Measurements from ENCODE around the gene KIF20A. TPM values are rescaled to one million over a fixed set of nuclear protein-coding genes. Genes with fewer than 3 reads are reported as not detected.
"Not testable (repeated sequence)": the region's sequence is repeated elsewhere in the genome, so short reads cannot be mapped to it uniquely, and the experiment has no call there.

KIF20A gene
- total RNA-seq, 4 donors from 2014 or later, result 0.50 to 1.1 TPM; not detected in 2

GRCh38 chr5:138186002-138186447, 7.1 kb downstream of the KIF20A start:
- H3K4me1 ChIP-seq, result peaks cover 0 to 5% (median 0%) of the 10 kb centered on the region in 4 donors
- H3K4me3 ChIP-seq, result no peak overlapping the region
- TF ChIP-seq POLR2A (IDR thresholded peaks at IDR 0.05; ENCODE audit: low read depth) (no peak), CTCF (IDR thresholded peaks at IDR 0.05) (no peak), EP300 (IDR thresholded peaks at IDR 0.05) (no peak), POLR2AphosphoS5 (IDR thresholded peaks at IDR 0.05) (no peak)
- peaks cover 41 to 80% (median 66%) of the 10 kb centered on the region in 4 donors for H3K36me3 ChIP-seq
- 70% methylated on average over 2 of the region's 2 CpGs for WGBS
- H3K27me3 ChIP-seq, result no peaks in the 10 kb centered on the region
- intact Hi-C loops (cut with DNase I), result no loop called here
- no peak overlapping the region for H3K27ac ChIP-seq (replicated peaks in 1 of 4)
- DNase-seq (ENCODE audit: extremely low spot score), result no peak
- H3K9me3 ChIP-seq, result no peaks in the 10 kb centered on the region

GRCh38 chr5:138188626-138189025, 9.7 kb downstream of the KIF20A start:
- H3K4me1 ChIP-seq, result peaks cover 0 to 5% (median 0%) of the 10 kb centered on the region in 4 donors
- no peak overlapping the region for H3K4me3 ChIP-seq
- H3K27me3 ChIP-seq, result no peaks in the 10 kb centered on the region
- H3K9me3 ChIP-seq, result no peaks in the 10 kb centered on the region
- peaks cover 57 to 97% (median 90%) of the 10 kb centered on the region in 4 donors for H3K36me3 ChIP-seq
- no peak for DNase-seq (ENCODE audit: extremely low spot score)
- TF ChIP-seq POLR2A (IDR thresholded peaks at IDR 0.05; ENCODE audit: low read depth) (no peak), EP300 (IDR thresholded peaks at IDR 0.05) (no peak), POLR2AphosphoS5 (IDR thresholded peaks at IDR 0.05) (no peak), CTCF (IDR thresholded peaks at IDR 0.05) (no peak)
- intact Hi-C loops (cut with DNase I), result no loop called here
- H3K27ac ChIP-seq (replicated peaks in 1 of 4), result no peak overlapping the region
- WGBS, result 80% methylated on average over 3 of the region's 3 CpGs

GRCh38 chr5:138192826-138193225, 13.9 kb downstream of the KIF20A start:
- intact Hi-C loops (cut with DNase I), result no loop called here
- DNase-seq (ENCODE audit: extremely low spot score), result no peak
- Histone ChIP-seq H3K9me3 (no peaks in the 10 kb centered on the region), H3K4me3 (no peak overlapping the region), H3K27me3 (no peaks in the 10 kb centered on the region), H3K4me1 (peaks cover 0 to 5% (median 0%) of the 10 kb centered on the region in 4 donors), H3K36me3 (peaks cover 47 to 95% (median 89%) of the 10 kb centered on the region in 4 donors), H3K27ac (replicated peaks in 1 of 4) (no peak overlapping the region)
- TF ChIP-seq EP300 (IDR thresholded peaks at IDR 0.05) (no peak), POLR2A (IDR thresholded peaks at IDR 0.05; ENCODE audit: low read depth) (no peak), POLR2AphosphoS5 (IDR thresholded peaks at IDR 0.05) (no peak), CTCF (IDR thresholded peaks at IDR 0.05) (no peak)
- WGBS, result 92% methylated on average over 3 of the region's 3 CpGs

GRCh38 chr5:138193859-138194258, 14.9 kb downstream of the KIF20A start:
- H3K27me3 ChIP-seq; DNase-seq (ENCODE audit: extremely low spot score); intact Hi-C loops (cut with DNase I); H3K9me3 ChIP-seq; H3K4me3 ChIP-seq; H3K27ac ChIP-seq (replicated peaks in 1 of 4); H3K4me1 ChIP-seq: not testable (repeated sequence)
- peaks cover 46 to 95% (median 88%) of the 10 kb centered on the region in 4 donors for H3K36me3 ChIP-seq
- WGBS, result 91% methylated on average over 8 of the region's 8 CpGs

- intact Hi-C loops (cut with DNase I), result loop anchor here (10.0 kb wide), 1 partner anchor 124 kb away; the partner anchor contains the start of genes CDC25C and FAM53C
- 95% methylated on average over 3 of the region's 3 CpGs for WGBS
These were observed 32.1 kb downstream of the KIF20A start for GRCh38 chr5:138210985-138211384.

More at GRCh38 chr5:138210985-138211384, 32.1 kb downstream of the KIF20A start:
- H3K9me3 ChIP-seq, result no peaks in the 10 kb centered on the region
- H3K27ac ChIP-seq (replicated peaks in 1 of 4), result no peak overlapping the region
- H3K4me1 ChIP-seq, result peaks cover 18 to 33% (median 28%) of the 10 kb centered on the region in 4 donors
- TF ChIP-seq CTCF (IDR thresholded peaks at IDR 0.05) (no peak), EP300 (IDR thresholded peaks at IDR 0.05) (no peak), POLR2A (IDR thresholded peaks at IDR 0.05; ENCODE audit: low read depth) (no peak), POLR2AphosphoS5 (IDR thresholded peaks at IDR 0.05) (no peak)
- peaks cover 0 to 30% (median 15%) of the 10 kb centered on the region in 4 donors for H3K36me3 ChIP-seq
- H3K4me3 ChIP-seq, result no peak overlapping the region
- no peak for DNase-seq (ENCODE audit: extremely low spot score)
- H3K27me3 ChIP-seq, result no peaks in the 10 kb centered on the region
